ENCODE measurements around the gene PLD3. TPM values are rescaled to one million over a fixed set of nuclear protein-coding genes. Genes with fewer than 3 reads are reported as not detected.

Gene PLD3
- polyA plus RNA-seq, 4 donors = 48.1 to 314 (median 93.6) TPM

DNA sequence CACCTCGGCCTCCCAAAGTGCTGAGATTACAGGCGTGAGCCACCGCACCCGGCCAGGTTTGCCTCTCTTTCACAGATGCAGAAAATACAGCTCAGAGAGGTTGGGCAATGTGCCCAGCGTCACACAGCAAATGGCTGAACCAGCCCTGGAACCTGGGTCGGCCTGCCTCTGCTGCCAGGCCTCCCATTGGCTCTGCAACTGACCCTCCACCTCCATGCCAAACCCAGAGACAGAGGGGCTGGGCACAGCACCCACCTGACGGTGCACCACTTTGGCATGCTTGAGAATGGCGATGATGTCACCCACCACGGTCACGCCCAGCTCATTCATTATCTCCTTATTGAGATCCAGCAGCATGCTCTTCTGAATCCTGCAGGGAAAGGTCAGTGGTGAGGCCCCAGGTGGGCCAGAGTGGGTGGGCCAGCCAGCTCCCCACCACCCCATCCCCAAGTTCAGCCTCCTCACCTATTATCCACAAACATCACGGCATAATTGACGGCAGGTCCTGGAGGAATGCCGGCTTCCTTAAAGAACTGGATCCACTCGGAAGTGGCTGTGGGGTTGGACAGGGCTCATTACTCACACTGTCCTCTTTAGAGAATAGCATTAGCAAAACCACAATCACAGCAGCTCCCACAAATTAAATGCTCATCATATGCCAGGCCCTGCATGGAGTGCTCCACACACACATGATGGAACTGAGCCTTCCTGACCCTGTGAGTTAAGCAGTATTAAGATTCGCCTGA, 12.5 kb upstream of the PLD3 start:
- no peaks in the 10 kb centered on the region for H3K27me3 ChIP-seq (ENCODE audit: control insufficient read depth in 3 of 3, insufficient read depth in 3 of 3, low read length in 3 of 3)
- DNase-seq (no peak), FAIRE-seq (no peak)
- H3K9me3 ChIP-seq (ENCODE audit: control insufficient read depth in 2 of 2, insufficient read depth in 1 of 2, low read depth in 1 of 2, low read length in 1 of 2) = no peaks in the 10 kb centered on the region
- H3K4me1 ChIP-seq (ENCODE audit: control insufficient read depth in 3 of 3, insufficient read depth in 2 of 3, low read depth in 1 of 3, low read length in 2 of 3) = no peaks in the 10 kb centered on the region
- H3K36me3 ChIP-seq (ENCODE audit: control insufficient read depth in 3 of 3, insufficient read depth in 2 of 3, low read depth in 1 of 3, low read length in 3 of 3) = peaks cover 4 to 39% (median 11%) of the 10 kb centered on the region in 3 donors
- H3K4me3 ChIP-seq (ENCODE audit: low read depth in 1 of 3, low read length in 3 of 3) = no peak overlapping the region
- 91 to 96% (median 91%) methylated on average over 15 of the region's 15 CpGs for WGBS, 3 donors
- H3K27ac ChIP-seq (ENCODE audit: low read depth in 1 of 3, low read length in 2 of 3) = no peak overlapping the region

DNA sequence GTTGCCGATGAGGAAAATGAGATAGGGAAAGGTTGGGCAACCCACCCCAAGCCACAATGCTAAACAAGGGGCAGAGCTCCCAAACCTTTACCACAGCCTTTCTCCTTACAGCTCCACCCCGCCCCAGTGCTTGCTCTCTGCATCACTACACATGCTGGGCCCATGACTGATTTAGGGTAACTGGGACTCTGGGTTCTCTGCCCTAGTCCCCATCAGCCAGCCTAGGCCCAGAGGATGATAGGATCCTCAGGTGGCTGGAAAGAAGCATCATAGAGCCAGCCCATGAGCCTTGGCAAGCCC, 11.9 kb upstream of the PLD3 start:
- no peak overlapping the region for H3K27ac ChIP-seq (ENCODE audit: low read depth in 1 of 3, low read length in 2 of 3)
- no peak for FAIRE-seq
- 90 to 100% (median 92%) methylated on average over 2 of the region's 2 CpGs for WGBS, 3 donors

DNA sequence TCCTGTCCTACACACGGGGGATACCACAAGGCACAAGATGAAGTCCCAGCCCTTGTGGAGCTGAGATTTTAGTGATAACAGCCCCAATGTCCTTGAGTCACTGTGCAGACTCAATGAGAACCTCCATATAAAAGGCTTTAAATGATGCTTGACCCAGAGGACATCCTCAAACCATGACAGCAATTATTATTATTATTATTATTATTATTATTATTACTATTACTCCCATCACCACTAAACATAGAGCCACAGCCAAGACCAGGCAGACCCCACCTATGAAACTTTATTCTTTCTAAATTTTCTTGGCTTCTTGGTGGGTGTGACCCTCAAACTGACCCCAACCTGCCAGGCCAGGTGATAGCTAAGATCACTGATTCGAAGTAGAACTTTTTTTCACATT, 11.4 kb upstream of the PLD3 start:
- no peak for DNase-seq
- Histone ChIP-seq H3K9me3 (ENCODE audit: control insufficient read depth in 2 of 2, insufficient read depth in 1 of 2, low read depth in 1 of 2, low read length in 1 of 2) (no peaks in the 10 kb centered on the region), H3K36me3 (ENCODE audit: control insufficient read depth in 3 of 3, insufficient read depth in 2 of 3, low read depth in 1 of 3, low read length in 3 of 3) (peaks cover 4 to 34% (median 8%) of the 10 kb centered on the region in 3 donors), H3K27ac (ENCODE audit: low read depth in 1 of 3, low read length in 2 of 3) (no peak overlapping the region), H3K27me3 (ENCODE audit: control insufficient read depth in 3 of 3, insufficient read depth in 3 of 3, low read length in 3 of 3) (no peaks in the 10 kb centered on the region), H3K4me3 (ENCODE audit: low read depth in 1 of 3, low read length in 3 of 3) (no peak overlapping the region), H3K4me1 (ENCODE audit: control insufficient read depth in 3 of 3, insufficient read depth in 2 of 3, low read depth in 1 of 3, low read length in 2 of 3) (no peaks in the 10 kb centered on the region)
- FAIRE-seq = no peak
- WGBS, 3 donors = 90 to 94% (median 91%) methylated on average over 2 of the region's 2 CpGs

More for the DNA sequence above, 11.9 kb upstream of the PLD3 start:
- no peak overlapping the region for H3K4me3 ChIP-seq (ENCODE audit: low read depth in 1 of 3, low read length in 3 of 3)
- no peaks in the 10 kb centered on the region for H3K9me3 ChIP-seq (ENCODE audit: control insufficient read depth in 2 of 2, insufficient read depth in 1 of 2, low read depth in 1 of 2, low read length in 1 of 2)
- H3K36me3 ChIP-seq (ENCODE audit: control insufficient read depth in 3 of 3, insufficient read depth in 2 of 3, low read depth in 1 of 3, low read length in 3 of 3) = peaks cover 4 to 36% (median 11%) of the 10 kb centered on the region in 3 donors
- no peaks in the 10 kb centered on the region for H3K4me1 ChIP-seq (ENCODE audit: control insufficient read depth in 3 of 3, insufficient read depth in 2 of 3, low read depth in 1 of 3, low read length in 2 of 3)
- DNase-seq = no peak
- H3K27me3 ChIP-seq (ENCODE audit: control insufficient read depth in 3 of 3, insufficient read depth in 3 of 3, low read length in 3 of 3) = no peaks in the 10 kb centered on the region

DNA sequence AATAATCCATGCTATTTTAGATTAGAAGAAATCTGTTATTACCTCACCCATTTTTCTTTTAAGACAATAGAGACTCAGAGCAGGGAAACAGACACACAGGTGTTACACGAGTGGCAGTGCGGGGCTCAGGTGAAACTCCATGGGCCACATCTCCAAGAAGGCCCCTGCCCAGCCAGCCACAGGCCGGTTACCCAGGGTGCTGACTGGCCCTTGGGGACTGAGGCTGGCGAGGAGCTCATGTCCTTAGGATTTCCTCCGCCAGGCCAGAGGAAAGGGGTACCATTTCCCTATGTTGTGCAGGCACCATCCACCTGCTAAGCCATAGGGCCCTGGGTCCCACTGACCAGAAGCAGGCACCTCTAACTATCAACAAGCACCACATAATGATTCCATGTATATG, 10.9 kb upstream of the PLD3 start:
- H3K27me3 ChIP-seq (ENCODE audit: control insufficient read depth in 3 of 3, insufficient read depth in 3 of 3, low read length in 3 of 3) = no peaks in the 10 kb centered on the region
- FAIRE-seq = no peak
- no peak overlapping the region for H3K27ac ChIP-seq (ENCODE audit: low read depth in 1 of 3, low read length in 2 of 3)
- WGBS, 3 donors = 96 to 97% (median 97%) methylated on average over 5 of the region's 5 CpGs
- H3K4me3 ChIP-seq (ENCODE audit: low read depth in 1 of 3, low read length in 3 of 3) = no peak overlapping the region
- no peaks in the 10 kb centered on the region for H3K9me3 ChIP-seq (ENCODE audit: control insufficient read depth in 2 of 2, insufficient read depth in 1 of 2, low read depth in 1 of 2, low read length in 1 of 2)
- no peak for DNase-seq
- peaks cover 4 to 31% (median 8%) of the 10 kb centered on the region in 3 donors for H3K36me3 ChIP-seq (ENCODE audit: control insufficient read depth in 3 of 3, insufficient read depth in 2 of 3, low read depth in 1 of 3, low read length in 3 of 3)
- no peaks in the 10 kb centered on the region for H3K4me1 ChIP-seq (ENCODE audit: control insufficient read depth in 3 of 3, insufficient read depth in 2 of 3, low read depth in 1 of 3, low read length in 2 of 3)

DNA sequence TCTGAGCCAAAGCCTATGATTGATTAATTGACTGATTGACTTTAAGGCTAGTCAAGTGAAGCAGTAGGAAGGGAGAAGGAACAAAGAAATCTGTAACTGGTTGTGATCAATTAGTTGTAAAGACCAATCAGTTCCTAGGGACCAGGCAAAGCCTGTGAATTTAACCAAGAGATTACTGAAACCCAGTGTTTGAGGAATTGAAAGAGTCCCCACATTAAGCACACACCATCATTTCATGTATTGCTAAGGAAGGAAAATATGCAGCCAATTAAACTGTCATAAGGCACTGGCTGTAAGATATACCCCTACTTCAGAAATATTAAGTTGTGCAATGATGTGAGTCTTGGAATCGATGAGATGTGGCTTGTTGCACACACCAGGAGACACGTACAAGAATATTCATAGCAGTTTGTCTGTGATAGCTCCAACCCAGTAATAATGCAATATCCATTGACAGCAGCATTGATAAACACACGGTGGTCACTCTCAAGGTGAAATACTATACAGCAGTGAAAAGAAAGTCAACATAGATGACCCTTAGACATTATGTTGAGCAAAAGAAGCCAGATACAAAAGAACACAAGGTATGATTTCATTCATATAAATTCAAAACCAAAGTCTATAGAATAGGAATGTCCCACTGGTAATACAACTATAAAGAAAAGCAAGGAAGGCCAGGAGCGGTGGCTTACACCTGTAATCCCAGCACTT, 9.3 kb upstream of the PLD3 start:
- WGBS, 3 donors = 94 to 98% (median 97%) methylated on average over 4 of the region's 4 CpGs
- FAIRE-seq = no peak

DNA sequence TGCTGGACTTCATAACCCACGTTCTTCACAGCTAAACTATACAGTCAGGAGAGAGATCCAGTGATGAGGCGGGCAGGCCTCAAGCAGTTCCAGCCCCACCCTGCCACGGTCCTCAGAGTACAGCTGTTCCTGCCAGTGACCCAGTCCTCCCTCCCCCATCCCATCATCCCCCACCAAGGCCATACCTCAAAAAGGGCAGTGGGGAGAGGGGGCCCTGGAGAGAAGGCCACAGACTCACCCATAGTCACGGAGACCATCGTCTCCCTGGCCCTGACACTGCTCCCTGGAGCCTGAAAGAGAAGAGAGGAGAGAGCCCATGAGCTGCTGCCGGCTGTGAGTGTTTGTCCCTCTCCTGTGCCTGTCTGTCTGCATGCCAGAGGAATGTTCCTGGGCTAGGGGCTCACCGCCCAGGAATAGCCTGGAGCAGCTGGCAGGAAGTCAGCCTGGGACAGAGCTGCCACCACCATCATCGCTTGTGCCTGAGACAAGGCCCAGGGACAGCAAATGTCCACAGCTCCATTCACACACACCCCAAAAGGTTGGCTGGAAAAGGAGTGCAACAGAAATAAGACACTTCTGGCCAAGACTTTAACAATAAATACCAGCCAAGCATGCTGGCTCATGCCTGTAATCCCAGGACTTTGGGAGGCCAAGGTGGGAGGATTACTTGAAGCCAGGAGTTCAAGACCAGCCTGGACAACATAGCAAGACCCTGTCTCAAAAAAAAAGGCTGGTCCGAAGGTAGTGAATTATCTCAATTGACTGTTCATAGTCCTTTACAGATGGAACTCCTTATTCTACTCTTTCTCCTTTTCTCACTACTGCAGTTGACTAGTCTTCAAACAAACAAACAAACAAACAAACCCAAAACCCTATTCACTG, 6.7 kb upstream of the PLD3 start:
- Histone ChIP-seq H3K4me3 (ENCODE audit: low read depth in 1 of 3, low read length in 3 of 3) (no peak overlapping the region), H3K36me3 (ENCODE audit: control insufficient read depth in 3 of 3, insufficient read depth in 2 of 3, low read depth in 1 of 3, low read length in 3 of 3) (peaks cover 0 to 8% (median 0%) of the 10 kb centered on the region in 3 donors), H3K9me3 (ENCODE audit: control insufficient read depth in 2 of 2, insufficient read depth in 1 of 2, low read depth in 1 of 2, low read length in 1 of 2) (no peaks in the 10 kb centered on the region), H3K27ac (ENCODE audit: low read depth in 1 of 3, low read length in 2 of 3) (peak overlapping the region in 1 of 3 donors; percentile 33), H3K4me1 (ENCODE audit: control insufficient read depth in 3 of 3, insufficient read depth in 2 of 3, low read depth in 1 of 3, low read length in 2 of 3) (no peaks in the 10 kb centered on the region), H3K27me3 (ENCODE audit: control insufficient read depth in 3 of 3, insufficient read depth in 3 of 3, low read length in 3 of 3) (no peaks in the 10 kb centered on the region)
- no peak for FAIRE-seq
- 79 to 86% (median 79%) methylated on average over 9 of the region's 9 CpGs for WGBS, 3 donors
- DNase-seq = no peak

More for the DNA sequence above, 9.3 kb upstream of the PLD3 start:
- no peaks in the 10 kb centered on the region for H3K4me1 ChIP-seq (ENCODE audit: control insufficient read depth in 3 of 3, insufficient read depth in 2 of 3, low read depth in 1 of 3, low read length in 2 of 3)
- H3K36me3 ChIP-seq (ENCODE audit: control insufficient read depth in 3 of 3, insufficient read depth in 2 of 3, low read depth in 1 of 3, low read length in 3 of 3) = peaks cover 3 to 28% (median 4%) of the 10 kb centered on the region in 3 donors
- H3K27ac ChIP-seq (ENCODE audit: low read depth in 1 of 3, low read length in 2 of 3) = no peak overlapping the region
- H3K4me3 ChIP-seq (ENCODE audit: low read depth in 1 of 3, low read length in 3 of 3) = no peak overlapping the region
- no peaks in the 10 kb centered on the region for H3K9me3 ChIP-seq (ENCODE audit: control insufficient read depth in 2 of 2, insufficient read depth in 1 of 2, low read depth in 1 of 2, low read length in 1 of 2)
- DNase-seq = no peak
- H3K27me3 ChIP-seq (ENCODE audit: control insufficient read depth in 3 of 3, insufficient read depth in 3 of 3, low read length in 3 of 3) = no peaks in the 10 kb centered on the region

DNA sequence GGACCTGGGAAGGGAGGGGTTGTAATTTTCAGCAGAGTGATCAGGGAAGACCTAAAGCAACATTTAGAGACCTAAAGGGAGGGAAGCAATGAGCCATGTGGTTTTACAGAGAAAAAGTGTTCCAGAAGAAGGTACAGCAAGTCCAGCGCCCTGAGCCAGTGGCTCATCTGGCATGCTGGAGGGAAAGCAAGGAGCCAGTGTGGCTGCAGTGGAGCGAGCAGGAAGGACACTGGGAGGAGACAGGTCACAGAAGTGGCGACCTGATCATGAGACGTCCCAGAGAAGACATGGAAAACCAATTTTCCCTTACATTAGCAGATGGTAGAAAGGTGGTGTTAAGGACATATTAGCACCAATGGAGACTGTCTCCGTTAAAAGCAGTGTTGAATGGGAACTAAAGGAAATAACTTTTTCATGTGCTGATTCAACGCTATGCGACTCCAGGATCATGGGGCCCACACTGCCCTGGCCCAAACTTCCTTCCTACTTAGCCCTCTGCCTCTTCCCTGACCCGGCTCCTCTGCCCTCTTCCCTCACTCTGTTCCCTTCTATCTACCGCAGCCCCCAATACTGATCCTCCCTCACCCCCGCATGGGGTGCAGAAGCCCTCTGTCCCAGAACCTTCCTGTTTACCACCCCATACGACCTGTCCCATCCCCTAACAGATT, 5.7 kb upstream of the PLD3 start:
- FAIRE-seq = no peak
- DNase-seq = no peak
- H3K27ac ChIP-seq (ENCODE audit: low read depth in 1 of 3, low read length in 2 of 3) = no peak overlapping the region
- WGBS, 3 donors = 86 to 93% (median 88%) methylated on average over 11 of the region's 11 CpGs
- no peaks in the 10 kb centered on the region for H3K27me3 ChIP-seq (ENCODE audit: control insufficient read depth in 3 of 3, insufficient read depth in 3 of 3, low read length in 3 of 3)
- H3K9me3 ChIP-seq (ENCODE audit: control insufficient read depth in 2 of 2, insufficient read depth in 1 of 2, low read depth in 1 of 2, low read length in 1 of 2) = no peaks in the 10 kb centered on the region
- H3K36me3 ChIP-seq (ENCODE audit: control insufficient read depth in 3 of 3, insufficient read depth in 2 of 3, low read depth in 1 of 3, low read length in 3 of 3) = peaks cover 0 to 8% (median 0%) of the 10 kb centered on the region in 3 donors
- no peak overlapping the region for H3K4me3 ChIP-seq (ENCODE audit: low read depth in 1 of 3, low read length in 3 of 3)
- H3K4me1 ChIP-seq (ENCODE audit: control insufficient read depth in 3 of 3, insufficient read depth in 2 of 3, low read depth in 1 of 3, low read length in 2 of 3) = no peaks in the 10 kb centered on the region

DNA sequence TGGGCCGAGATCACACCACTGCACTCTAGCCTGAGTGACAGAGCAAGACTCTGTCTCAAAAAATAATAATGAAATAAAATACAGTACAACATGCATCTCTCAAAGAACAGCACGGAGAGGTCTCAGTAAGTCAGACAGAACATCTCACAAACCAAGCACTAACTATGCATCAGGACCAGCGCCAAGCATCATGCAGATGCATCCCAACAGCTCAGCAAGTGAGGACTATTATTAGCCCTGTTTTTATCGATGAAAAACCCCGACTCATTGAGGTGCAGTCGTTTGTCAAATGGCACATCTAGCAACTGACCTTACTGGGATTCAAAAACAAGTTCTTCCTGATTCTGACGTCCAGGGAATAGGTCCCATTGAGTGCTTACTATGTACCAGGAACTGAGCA, 4.1 kb upstream of the PLD3 start:
- WGBS, 3 donors = 75 to 81% (median 81%) methylated on average over 7 of the region's 7 CpGs
- no peaks in the 10 kb centered on the region for H3K9me3 ChIP-seq (ENCODE audit: control insufficient read depth in 2 of 2, insufficient read depth in 1 of 2, low read depth in 1 of 2, low read length in 1 of 2)
- H3K27me3 ChIP-seq (ENCODE audit: control insufficient read depth in 3 of 3, insufficient read depth in 3 of 3, low read length in 3 of 3) = no peaks in the 10 kb centered on the region
- H3K4me3 ChIP-seq (ENCODE audit: low read depth in 1 of 3, low read length in 3 of 3) = no peak overlapping the region
- H3K27ac ChIP-seq (ENCODE audit: low read depth in 1 of 3, low read length in 2 of 3) = no peak overlapping the region
- FAIRE-seq (no peak), DNase-seq (no peak)
- peaks cover 0 to 2% (median 0%) of the 10 kb centered on the region in 3 donors for H3K4me1 ChIP-seq (ENCODE audit: control insufficient read depth in 3 of 3, insufficient read depth in 2 of 3, low read depth in 1 of 3, low read length in 2 of 3)
- peaks cover 0 to 8% (median 0%) of the 10 kb centered on the region in 3 donors for H3K36me3 ChIP-seq (ENCODE audit: control insufficient read depth in 3 of 3, insufficient read depth in 2 of 3, low read depth in 1 of 3, low read length in 3 of 3)
